Liver (tissue), 6 donors: Measurements from ENCODE around the gene OR7A17. TPM values are rescaled to one million over a fixed set of nuclear protein-coding genes. Genes with fewer than 3 reads are reported as not detected.

Experiments used
- REST ChIP-seq: IDR thresholded peaks from 2 replicates; pipeline ENCODE4 v1.6.1; 2016; ENCODE audit warnings: antibody characterized with exemption, mild to moderate bottlenecking
- polyA plus RNA-seq, 2 donors: library from polyadenylated mRNA; stranded (reverse) in 1 of 2; unstranded in 1 of 2; fragments of 200-250 nt in 1 of 2; fragments of >200 nt in 1 of 2; fragmentation: Nextera tagmentation in 1 of 2; extraction: Ambion mirVana in 1 of 2; gene quantifications; one replicate each; pipeline versions ENCODE4 v1.2.1 to v1.2.3, GENCODE V29; 2013 to 2015
- small RNA-seq: library from RNA; depleted of rRNA; stranded (forward); fragments of <200 nt; gene quantifications from one replicate; pipeline ENCODE3, GENCODE V24; 2014
- total RNA-seq, 2 donors: library from RNA; depleted of rRNA; stranded (reverse); fragments of >200 nt; gene quantifications; one replicate each; pipeline ENCODE4 v1.2.3, GENCODE V29; 2014
- donor health status: healthy.
- donor health status: healthy.
- donor health status: healthy.

OR7A17 gene
- total and polyA plus RNA-seq, 4 donors: not detected

- no peak for TF ChIP-seq REST
These were observed 55.2 kb downstream of the OR7A17 start (continued) for GRCh38 chr19:14830702-14831101.

Small RNAs within 50 kb of the gene (small RNA-seq; reads per million reads assigned to genes)
- gene OR7A18P: not detected

Other genes starting within 250 kb of the OR7A17 start
- gene ADGRE3, start 211.3 kb downstream of the OR7A17 start, total RNA-seq: under 1 TPM; 0.28 to 0.67 TPM
- under 1 TPM; 0.15 to 0.17 TPM for gene ADGRE3, start 211.3 kb downstream of the OR7A17 start, polyA plus RNA-seq
- 10 to 100 TPM in 1 of 2 donors, 1 to 10 TPM in 1; 5.5 to 11.2 TPM for gene ZNF333, start 196.1 kb downstream of the OR7A17 start, total RNA-seq
- gene ZNF333, start 196.1 kb downstream of the OR7A17 start, polyA plus RNA-seq: 1 to 10 TPM; 1.7 to 1.8 TPM
- gene ADGRE2, start 107.6 kb downstream of the OR7A17 start, total RNA-seq: 1 to 10 TPM; 1.0 to 5.3 TPM
- gene ADGRE2, start 107.6 kb downstream of the OR7A17 start, polyA plus RNA-seq: 1 to 10 TPM in 1 of 2 donors, under 1 TPM in 1; 0.40 to 1.3 TPM
- not detected for gene OR7A5, start 50.9 kb downstream of the OR7A17 start, total RNA-seq
- not detected for gene OR7A5, start 50.9 kb downstream of the OR7A17 start, polyA plus RNA-seq
- gene OR7C1, start 50.9 kb downstream of the OR7A17 start, total RNA-seq: under 1 TPM in 1 of 2 donors, not detected in 1; 0.14 TPM
- gene OR7C1, start 50.9 kb downstream of the OR7A17 start, polyA plus RNA-seq: under 1 TPM in 1 of 2 donors, not detected in 1; 0.06 TPM
- gene OR7A10, start 37.2 kb downstream of the OR7A17 start, total RNA-seq: not detected
- not detected for gene OR7A10, start 37.2 kb downstream of the OR7A17 start, polyA plus RNA-seq
- gene OR7C2, start 55.4 kb upstream of the OR7A17 start, total RNA-seq: not detected
- not detected for gene OR7C2, start 55.4 kb upstream of the OR7A17 start, polyA plus RNA-seq
- gene SLC1A6, start 93.7 kb upstream of the OR7A17 start, total RNA-seq: not detected
- not detected for gene SLC1A6, start 93.7 kb upstream of the OR7A17 start, polyA plus RNA-seq
- gene CASP14, start 163.3 kb upstream of the OR7A17 start, total RNA-seq: not detected
- gene CASP14, start 163.3 kb upstream of the OR7A17 start, polyA plus RNA-seq: not detected
- not detected for gene OR1I1, start 196.1 kb upstream of the OR7A17 start, total RNA-seq
- gene OR1I1, start 196.1 kb upstream of the OR7A17 start, polyA plus RNA-seq: not detected
- 1 to 10 TPM; 3.5 to 4.0 TPM for gene SYDE1, start 221.3 kb upstream of the OR7A17 start, total RNA-seq
- 1 to 10 TPM in 1 of 2 donors, under 1 TPM in 1; 0.72 to 4.2 TPM for gene SYDE1, start 221.3 kb upstream of the OR7A17 start, polyA plus RNA-seq